ENCODE data around the gene FEN1. TPM values are rescaled to one million over a fixed set of nuclear protein-coding genes. Genes with fewer than 3 reads are reported as not detected.
A peak's percentile ranks its signal among the peaks of the same experiment; 100 is the strongest.

FEN1 gene
- polyA plus RNA-seq, 1 of the 3 experiments (the other 2 are of a cell fraction), result 35.9 TPM

GRCh38 chr11:61795459-61795858, 2.7 kb downstream of the FEN1 start:
- Histone ChIP-seq H3K4me3 (ENCODE audit: low read depth in 2 of 2, low read length in 1 of 2) (no peak overlapping the region), H3K4me2 (no peak overlapping the region), H3K9me2 (no peaks in the 10 kb centered on the region), H3K9me3 (no peaks in the 10 kb centered on the region), H3K4me1 (ENCODE audit: control insufficient read depth in 1 of 2, insufficient read depth in 2 of 2, low read depth in 1 of 2, low read length in 1 of 2) (peaks cover 5 to 17% of the 10 kb centered on the region in 2 experiments; a peak in 3 of 4 replicates), H3K27ac (ENCODE audit: low read depth in 2 of 2, low read length in 1 of 2) (0 out of 4 replicates have a peak overlapping the region, but pooled peaks of 1 of the 2 experiments have one; percentile 5), H3F3A (replicated peaks; ENCODE audit: insufficient read depth) (peaks cover 15% of the 10 kb centered on the region), H3K27me3 (ENCODE audit: insufficient read depth) (no peaks in the 10 kb centered on the region), H3K36me3 (replicated peaks in 1 of 2; ENCODE audit: control insufficient read depth in 1 of 2, insufficient read depth in 2 of 2, low read length in 1 of 2) (peaks cover 11 to 22% of the 10 kb centered on the region in 2 experiments), H3K9ac (no peak overlapping the region), H4K20me1 (ENCODE audit: insufficient read depth) (no peaks in the 10 kb centered on the region; the same call in 1 of the 2 replicates), H3K79me2 (ENCODE audit: insufficient read depth) (peaks cover 89% of the 10 kb centered on the region), H2AFZ (ENCODE audit: low read depth) (no peak overlapping the region)
- ChIA-PET POLR2A (interaction anchor here (0.6 to 4.4 kb wide), 3 partner anchors 20 to 314 kb away, joined by 3 to 37 read pairs (median 3); partner anchors contain the start of gene FADS1), CTCF (interaction anchor here (0.9 to 12.0 kb wide), 11 partner anchors 9 to 313 kb away, joined by 3 to 285 read pairs (median 52); partner anchors contain the start of gene FADS1)
- TF ChIP-seq TEAD4 (IDR thresholded peaks at IDR 0.05; ENCODE audit: borderline replicate concordance, insufficient read depth) (no peak), YY1 (IDR thresholded peaks at IDR 0.05; ENCODE audit: low read depth) (no peak), MEF2A (IDR thresholded peaks at IDR 0.05; ENCODE audit: borderline replicate concordance, low read depth) (no peak), TAF1 (IDR thresholded peaks at IDR 0.05; ENCODE audit: borderline replicate concordance, low read depth, low read length) (no peak), SMC3 (IDR thresholded peaks at IDR 0.05; ENCODE audit: low read depth, low read length) (no peak), EP300 (IDR thresholded peaks at IDR 0.05; ENCODE audit: borderline replicate concordance in 1 of 2, low read depth in 1 of 2, low read length in 1 of 2) (no peak), RCOR1 (IDR thresholded peaks at IDR 0.05; ENCODE audit: low read length) (no peak), MXI1 (IDR thresholded peaks at IDR 0.05; ENCODE audit: low read depth, low read length) (no peak), POLR2AphosphoS5 (IDR thresholded peaks at IDR 0.05; ENCODE audit: low read depth, low read length) (no peak), GATA2 (CRISPR knock-in tag; IDR thresholded peaks at IDR 0.05) (no peak), ELF1 (IDR thresholded peaks at IDR 0.05) (no peak), USF1 (IDR thresholded peaks at IDR 0.05; ENCODE audit: borderline replicate concordance, low read depth) (no peak), TCF12 (IDR thresholded peaks at IDR 0.05) (no peak), NFIC (IDR thresholded peaks at IDR 0.05; ENCODE audit: borderline replicate concordance) (no peak)
- TF ChIP-seq, protein P1, sequence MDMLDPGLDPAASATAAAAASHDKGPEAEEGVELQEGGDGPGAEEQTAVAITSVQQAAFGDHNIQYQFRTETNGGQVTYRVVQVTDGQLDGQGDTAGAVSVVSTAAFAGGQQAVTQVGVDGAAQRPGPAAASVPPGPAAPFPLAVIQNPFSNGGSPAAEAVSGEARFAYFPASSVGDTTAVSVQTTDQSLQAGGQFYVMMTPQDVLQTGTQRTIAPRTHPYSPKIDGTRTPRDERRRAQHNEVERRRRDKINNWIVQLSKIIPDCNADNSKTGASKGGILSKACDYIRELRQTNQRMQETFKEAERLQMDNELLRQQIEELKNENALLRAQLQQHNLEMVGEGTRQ (IDR thresholded peaks at IDR 0.05; ENCODE audit: borderline replicate concordance, low read depth, low read length), result no peak
- TF ChIP-seq, protein P2, sequence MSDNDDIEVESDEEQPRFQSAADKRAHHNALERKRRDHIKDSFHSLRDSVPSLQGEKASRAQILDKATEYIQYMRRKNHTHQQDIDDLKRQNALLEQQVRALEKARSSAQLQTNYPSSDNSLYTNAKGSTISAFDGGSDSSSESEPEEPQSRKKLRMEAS (IDR thresholded peaks at IDR 0.05; ENCODE audit: low read depth), result no peak
- TF ChIP-seq, protein P3, sequence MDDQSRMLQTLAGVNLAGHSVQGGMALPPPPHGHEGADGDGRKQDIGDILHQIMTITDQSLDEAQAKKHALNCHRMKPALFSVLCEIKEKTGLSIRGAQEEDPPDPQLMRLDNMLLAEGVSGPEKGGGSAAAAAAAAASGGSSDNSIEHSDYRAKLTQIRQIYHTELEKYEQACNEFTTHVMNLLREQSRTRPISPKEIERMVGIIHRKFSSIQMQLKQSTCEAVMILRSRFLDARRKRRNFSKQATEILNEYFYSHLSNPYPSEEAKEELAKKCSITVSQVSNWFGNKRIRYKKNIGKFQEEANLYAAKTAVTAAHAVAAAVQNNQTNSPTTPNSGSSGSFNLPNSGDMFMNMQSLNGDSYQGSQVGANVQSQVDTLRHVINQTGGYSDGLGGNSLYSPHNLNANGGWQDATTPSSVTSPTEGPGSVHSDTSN (IDR thresholded peaks at IDR 0.05), result no peak
- TF ChIP-seq, protein P4, sequence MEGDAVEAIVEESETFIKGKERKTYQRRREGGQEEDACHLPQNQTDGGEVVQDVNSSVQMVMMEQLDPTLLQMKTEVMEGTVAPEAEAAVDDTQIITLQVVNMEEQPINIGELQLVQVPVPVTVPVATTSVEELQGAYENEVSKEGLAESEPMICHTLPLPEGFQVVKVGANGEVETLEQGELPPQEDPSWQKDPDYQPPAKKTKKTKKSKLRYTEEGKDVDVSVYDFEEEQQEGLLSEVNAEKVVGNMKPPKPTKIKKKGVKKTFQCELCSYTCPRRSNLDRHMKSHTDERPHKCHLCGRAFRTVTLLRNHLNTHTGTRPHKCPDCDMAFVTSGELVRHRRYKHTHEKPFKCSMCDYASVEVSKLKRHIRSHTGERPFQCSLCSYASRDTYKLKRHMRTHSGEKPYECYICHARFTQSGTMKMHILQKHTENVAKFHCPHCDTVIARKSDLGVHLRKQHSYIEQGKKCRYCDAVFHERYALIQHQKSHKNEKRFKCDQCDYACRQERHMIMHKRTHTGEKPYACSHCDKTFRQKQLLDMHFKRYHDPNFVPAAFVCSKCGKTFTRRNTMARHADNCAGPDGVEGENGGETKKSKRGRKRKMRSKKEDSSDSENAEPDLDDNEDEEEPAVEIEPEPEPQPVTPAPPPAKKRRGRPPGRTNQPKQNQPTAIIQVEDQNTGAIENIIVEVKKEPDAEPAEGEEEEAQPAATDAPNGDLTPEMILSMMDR (IDR thresholded peaks at IDR 0.05), result no peak
- no peak for DNase-seq
- WGBS (ENCODE audit: low lambda C conversion rate), result 86% methylated on average over 11 of the region's 12 CpGs
